Measurements from ENCODE around the gene EPHB1.

The EPHB1 gene

DNA sequence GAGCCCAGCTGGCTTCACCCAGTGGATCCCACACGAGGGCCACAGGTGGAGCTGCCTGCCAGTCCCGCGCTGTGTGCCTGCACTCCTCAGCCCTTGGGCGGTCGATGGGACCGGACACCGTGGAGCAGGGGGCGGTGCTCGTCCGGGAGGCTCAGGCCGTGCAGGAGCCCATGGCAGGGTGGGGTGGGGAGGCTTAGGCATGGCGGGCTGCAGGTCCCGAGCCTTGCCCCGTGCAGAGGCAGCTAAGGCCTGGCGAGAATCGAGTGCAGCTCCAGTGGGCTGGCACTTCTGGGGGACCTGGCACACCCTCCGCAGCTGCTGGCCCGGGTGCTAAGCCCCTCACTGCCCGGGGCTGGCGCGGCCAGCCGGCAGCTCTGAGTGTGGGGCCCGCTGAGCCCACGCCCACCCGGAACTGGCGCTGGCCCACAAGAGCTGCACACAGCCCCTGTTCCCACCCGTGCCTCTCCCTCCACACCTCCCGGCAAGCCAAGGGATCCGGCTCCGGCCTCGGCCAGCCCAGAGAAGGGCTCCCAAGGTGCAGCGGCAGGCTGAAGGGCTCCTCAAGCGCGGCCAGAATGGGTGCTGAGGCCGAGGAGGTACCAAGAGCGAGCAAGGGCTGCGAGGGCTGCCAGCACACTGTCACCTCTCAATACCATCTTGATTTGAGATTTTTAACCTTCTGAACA lies 121.4 kb downstream of the EPHB1 start:
- DNase-seq, result no peak

DNA sequence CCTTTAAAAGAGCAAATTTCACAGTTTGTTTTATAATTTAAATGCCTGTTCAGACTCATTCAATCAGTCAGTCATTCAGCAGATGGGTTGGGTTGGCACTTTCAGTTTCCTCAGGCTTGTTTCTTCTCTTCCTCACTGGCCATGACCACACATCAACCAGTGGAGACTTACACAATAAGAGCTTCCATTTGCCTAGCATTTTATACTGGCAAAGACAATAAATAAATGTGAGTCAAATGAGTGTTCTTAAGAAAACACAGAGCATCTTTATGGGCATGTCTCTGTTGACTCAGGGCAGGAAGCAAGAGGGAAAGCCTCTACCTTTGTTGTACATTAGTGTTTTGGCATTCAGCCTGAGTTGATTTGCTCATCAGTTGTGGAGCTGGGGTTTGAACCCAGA lies 122.6 kb downstream of the EPHB1 start:
- no peak for DNase-seq

DNA sequence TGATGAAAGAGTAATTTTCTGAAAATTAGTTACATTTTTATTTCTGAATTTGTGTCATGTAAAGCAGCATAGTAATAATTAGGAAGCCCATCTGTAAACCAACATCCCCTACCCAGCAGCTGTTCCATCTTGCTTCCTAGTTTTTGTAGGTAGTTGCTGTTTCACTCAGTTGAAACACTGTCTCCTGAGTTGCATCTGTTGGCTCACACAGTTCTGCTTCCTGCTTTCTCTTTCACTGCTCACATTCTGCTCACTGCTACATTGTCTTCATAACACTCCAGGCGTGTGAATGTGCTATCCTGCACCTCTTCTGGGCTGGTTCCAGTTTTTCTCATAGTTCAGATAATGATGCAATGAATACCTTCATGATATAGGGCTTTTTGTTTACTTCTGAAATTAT lies 123.4 kb downstream of the EPHB1 start:
- no peak for DNase-seq

DNA sequence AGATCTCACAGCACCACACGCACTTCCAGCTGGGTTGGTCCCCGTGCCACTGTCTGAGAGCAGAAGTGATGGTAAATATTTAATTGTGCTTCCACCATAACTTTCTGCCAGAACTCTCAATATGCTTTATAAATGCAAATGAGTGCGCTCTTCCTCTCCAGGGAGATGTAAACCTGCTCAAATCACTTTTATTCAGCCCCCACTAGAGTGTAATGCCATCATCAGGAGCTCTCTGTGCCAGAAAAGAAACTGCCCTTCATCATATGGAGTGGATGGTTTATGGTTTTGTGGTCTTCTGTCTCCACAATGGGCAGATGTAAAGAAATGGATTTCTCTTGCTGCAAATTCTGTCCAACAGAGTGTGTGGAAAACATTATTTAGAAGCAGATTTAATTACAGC lies 127.0 kb downstream of the EPHB1 start:
- no peak for DNase-seq

DNA sequence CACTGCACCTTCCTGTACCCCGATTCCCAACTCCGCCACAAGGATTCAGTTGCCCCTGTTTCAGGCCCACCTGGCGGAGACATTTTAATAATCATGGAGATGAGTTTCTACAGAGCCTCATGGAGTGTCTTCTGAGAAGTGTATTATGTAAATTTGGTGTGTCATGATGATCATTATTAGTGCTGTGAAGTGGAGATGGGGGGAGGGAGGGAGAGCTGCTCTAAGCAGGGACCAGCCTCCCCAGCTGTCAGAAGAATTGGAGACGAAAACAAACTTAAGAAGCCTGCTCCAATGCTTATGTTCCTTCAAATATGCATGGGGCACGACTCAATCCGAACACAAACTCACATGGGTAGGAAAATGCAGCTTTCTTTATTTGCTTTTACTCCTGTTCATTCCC lies 127.8 kb downstream of the EPHB1 start:
- DNase-seq, result no peak

DNA sequence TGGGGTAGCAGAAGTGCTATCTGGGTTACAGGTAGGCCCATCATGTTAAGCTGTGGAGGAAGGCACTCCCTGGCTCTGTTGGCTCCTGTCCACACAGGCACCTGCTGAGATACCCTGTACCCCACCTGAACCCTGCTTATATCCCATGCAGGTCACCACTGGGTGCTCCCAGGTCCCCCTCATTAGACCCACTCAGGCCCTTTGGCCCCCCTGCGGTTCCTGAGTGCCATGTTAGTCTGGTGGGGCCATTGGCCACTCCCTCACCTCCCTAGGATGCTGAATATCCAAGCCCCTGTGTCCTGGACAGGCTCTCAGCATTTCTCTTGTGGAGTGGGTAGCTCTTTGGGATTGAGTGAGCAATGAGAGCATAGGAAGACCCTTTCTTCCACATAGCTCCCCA lies 128.2 kb downstream of the EPHB1 start:
- no peak for DNase-seq

DNA sequence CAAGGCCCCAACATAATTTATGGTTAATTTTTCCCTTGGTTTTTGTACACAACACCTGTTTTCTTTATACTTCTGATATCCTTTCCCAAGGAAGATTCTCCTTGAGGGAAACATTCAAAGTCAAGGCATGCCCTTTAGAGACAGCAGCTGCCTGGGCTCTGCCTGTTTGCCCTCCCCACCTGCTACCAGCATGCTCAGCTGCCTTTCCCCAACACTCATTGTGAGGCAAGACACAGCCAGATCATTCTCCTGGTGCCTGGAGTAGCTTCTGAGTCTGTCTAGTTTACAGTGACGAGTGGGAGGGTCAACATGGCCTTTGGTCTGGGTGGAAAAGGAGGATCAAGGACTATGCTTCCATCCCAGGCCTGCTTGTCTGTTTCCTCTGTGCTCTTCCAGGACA lies 132.5 kb downstream of the EPHB1 start:
- no peak for DNase-seq

DNA sequence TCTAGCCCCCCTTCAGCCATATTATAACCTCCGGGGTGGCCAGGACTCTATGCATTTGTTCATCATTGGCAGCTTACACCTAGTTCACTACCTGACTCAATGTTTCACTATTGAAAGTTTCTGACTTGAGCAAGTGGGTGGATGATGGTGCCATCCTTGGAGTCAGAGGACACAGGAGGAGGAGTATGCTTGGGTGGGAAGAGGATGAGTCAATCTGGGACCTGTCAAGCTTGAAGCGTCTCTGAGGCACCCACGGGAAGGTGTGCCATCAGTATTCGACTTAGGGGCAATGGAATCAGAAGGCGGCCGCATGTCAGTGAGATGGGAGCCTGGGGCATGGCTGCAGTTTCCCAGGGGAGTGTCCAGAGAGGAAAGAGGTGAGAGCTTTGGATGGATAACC lies 133.3 kb downstream of the EPHB1 start:
- DNase-seq, result no peak

DNA sequence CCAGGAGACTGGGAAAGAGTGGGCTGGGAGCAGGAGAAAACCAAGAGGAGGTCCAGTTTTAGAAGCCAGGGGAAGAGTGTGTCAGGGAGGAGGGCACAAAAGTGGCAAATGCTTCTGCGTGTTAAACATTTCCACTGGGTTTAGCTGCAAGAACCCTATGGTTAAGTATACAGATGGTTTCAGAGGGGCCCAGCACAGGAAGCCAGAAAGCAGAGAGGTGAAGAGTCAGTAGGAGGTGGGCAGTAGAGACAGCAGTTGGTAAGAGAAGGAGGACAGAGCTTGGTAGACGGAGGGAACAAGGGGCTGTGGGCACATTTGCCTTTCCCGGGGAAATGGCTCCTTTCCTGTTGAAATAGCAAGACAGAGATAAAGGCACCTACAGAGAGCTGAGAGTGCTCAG lies 133.8 kb downstream of the EPHB1 start:
- no peak for DNase-seq

DNA sequence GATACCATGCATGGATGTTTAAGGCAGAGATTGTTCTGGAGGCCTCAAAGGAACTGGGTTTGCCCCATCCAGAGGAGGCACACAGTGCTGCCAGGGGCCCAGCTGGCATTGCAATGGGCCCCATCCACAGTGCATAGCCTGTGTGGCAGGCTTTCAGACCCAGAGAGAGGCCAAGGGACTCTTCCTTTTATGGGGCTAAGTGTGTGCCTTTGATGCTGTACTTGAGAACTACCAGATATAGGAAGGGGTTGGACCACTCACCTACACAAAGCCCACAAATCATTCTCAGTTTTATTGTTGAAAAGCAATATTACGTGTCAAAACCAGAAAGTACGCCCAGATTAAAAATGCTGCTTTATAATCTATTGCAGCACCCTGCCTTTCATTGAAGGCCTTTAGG lies 134.9 kb downstream of the EPHB1 start:
- DNase-seq, result no peak

DNA sequence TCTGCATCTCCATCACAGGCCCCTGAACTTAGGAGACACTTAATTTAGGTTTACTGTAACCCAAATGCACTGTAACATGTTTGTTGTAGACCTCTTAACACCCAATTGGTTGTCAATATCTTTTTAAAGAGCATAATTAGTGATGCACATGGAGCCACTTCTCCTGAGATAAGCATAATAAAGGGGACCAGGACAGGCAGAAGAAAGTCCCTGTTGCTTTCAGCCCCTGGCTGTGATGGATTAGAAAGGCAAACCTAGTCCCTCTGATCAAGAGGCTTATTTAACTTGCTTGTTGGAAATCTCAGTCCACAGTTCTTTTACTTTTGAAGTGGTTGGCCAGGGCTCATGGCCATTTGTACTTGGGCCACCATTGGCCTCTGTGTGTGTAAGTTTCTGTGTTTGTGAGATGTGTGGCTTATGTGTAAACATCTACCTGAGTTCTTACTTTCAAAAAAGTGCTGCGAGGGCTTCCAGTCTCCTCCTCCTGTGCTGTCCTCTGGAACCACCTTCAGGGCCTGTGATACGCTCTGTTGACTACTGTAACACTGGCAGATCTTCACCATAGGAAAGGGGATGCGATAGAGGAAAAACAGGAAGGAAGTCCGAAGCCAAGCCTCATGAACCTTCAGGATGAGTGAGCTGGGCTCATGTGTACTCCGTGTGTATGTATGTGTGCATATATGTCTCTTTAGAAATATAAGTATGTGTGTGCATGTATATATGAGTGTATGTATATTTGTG lies 136.2 kb downstream of the EPHB1 start:
- no peak for DNase-seq

DNA sequence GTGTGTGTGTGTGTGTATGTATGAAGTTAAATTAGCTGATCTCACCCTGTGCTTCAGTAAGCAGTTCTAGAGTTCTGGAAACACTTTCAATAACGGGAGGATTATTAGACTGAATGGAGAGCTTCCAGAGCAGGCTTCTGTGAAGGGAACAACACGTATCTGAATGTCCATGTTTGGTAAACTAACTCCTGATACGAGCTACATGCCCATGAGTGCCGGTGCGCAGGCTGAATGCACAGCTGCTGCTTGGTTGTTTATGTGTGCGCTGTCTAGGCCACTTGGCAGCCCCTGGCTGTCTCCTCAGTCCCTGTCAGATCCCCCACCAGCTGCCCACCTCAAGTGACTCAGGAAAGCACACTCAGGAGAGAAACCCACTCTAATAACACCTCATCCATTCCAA lies 137.0 kb downstream of the EPHB1 start:
- no peak for DNase-seq

DNA sequence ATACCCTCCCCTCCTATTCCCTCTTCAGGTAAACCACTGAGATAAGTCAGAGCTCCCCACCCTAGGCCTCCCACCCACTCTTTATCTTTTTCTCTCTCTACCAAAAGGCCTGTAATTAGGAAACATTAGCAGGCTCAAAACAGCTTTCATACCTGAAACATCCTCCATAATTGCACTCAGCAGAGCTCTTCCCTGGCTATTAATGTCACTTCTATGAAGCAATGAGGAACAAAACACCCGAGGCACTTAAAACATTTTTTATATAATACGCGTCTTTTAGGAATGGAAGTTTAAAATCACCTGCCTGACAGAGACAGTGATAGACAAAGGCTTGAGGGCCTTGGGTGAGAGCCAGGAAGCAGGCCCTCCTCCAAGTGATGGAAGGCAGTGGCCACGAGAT lies 138.9 kb downstream of the EPHB1 start:
- no peak for DNase-seq

DNA sequence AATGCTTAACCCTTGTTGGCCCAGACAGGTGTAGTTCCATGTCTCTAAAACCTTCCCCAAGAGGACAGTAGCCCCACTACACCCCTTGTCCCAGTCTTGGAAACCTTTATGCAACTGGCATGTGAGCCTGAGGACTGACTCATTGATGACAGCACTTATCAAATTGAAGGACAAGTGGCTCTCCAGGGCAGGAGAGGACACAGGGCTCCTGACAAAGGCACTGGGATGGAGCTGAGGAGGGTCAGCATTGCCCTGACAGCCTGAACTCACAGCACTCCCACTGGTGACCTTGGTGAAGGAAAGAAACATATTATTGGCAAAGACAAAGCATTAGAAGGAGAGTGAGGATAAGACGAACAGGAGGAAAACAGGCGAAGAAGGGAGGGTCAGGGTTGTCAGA lies 139.9 kb downstream of the EPHB1 start:
- no peak for DNase-seq

DNA sequence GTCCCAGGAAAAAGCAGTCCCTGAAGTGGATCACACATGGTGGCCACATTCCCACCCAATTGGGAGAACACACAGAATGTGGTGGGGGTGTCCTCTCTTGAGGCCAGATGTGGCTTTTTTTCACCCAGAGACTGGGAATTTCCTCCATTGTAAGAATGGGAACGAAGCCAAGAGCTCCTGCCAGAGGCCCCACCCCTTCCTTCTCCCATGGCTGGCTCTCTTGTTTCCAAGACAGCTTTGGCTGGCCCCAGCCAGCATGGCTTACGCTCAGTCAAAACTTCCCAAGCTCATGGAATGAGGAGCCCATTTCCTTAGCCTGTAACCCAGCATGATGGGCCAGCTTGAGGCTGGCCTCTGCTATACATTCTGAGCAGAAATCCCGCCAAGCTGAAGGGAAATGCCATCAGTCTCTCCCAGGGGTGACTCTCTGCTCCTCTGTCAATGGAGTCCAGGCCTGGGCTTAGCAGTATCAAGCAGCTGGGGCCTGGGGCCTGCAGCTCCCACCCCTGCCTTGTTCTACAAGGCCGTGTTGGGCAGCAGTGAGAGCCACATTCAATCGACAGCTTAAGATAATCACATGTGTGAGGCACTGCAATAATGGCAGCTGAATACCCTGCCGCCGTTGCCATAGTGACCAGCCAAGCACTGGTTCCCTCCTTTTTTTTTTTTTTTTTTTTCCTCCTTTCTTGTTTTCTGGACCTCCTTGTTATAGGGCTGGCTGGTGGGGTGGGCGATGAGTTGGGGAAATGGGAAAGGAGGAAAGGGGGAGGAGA lies 142.4 kb downstream of the EPHB1 start:
- DNase-seq, result no peak

DNA sequence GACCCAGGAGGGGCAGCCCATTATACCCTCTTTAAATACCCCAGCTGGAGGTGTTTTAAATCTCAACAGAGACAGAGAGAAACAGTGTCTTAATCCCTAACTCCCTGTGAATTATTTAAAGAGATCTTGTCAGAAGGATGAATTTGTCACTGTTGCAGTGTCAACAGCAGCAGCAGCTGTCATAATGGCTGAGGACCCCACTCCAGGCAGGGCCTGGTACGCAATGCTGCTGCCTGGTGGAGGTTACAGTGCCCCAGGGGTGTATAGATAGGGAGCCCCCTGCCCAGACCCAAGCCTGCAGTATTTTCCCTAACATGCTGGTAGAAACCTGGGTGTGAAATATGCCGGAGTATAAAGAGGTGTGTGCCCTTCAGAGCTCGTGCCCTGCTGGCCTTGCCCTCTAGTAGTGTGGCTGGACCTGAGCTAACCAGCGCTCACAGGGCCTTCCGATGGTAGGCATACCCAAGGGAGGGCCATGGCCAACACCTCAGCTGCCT lies 143.0 kb downstream of the EPHB1 start:
- DNase-seq, result no peak

DNA sequence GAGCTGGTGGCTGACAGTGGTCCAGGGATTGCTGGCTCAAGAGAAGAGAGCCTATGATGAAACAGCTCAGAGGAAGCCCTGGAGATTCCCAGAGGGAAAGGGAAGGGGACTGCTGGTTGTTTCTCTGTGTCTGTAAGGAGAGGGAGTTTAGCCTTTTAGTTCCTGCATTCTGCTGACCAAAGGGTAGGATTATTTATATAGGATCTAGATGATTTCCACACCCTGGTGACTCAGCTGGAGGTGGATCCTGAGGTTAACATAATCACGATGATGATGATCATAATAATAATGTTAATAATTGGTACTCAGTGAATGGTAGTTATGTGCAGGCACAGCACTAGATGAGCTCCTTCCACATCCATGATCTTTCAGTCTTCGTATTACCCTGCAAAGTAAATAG lies 144.9 kb downstream of the EPHB1 start:
- DNase-seq, result no peak

DNA sequence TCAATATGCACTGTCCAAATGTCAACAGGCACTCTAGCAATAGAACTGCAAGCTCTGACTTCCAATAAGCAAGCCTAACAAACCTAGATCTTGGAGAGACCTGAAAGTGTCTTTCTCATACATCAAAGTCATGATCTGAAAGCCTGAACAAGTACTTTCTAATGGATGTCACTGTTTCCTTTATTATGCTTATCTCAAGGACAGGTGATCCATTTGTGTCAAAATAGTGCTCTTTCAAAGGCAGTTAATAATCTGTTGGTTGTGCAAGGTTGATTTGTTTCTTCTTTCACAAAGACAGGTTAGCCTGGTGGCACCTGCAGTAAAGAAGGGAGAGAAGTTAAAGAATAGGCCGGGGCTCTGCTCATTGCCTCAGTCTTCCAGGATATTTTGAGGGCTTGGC lies 146.8 kb downstream of the EPHB1 start:
- no peak for DNase-seq

DNA sequence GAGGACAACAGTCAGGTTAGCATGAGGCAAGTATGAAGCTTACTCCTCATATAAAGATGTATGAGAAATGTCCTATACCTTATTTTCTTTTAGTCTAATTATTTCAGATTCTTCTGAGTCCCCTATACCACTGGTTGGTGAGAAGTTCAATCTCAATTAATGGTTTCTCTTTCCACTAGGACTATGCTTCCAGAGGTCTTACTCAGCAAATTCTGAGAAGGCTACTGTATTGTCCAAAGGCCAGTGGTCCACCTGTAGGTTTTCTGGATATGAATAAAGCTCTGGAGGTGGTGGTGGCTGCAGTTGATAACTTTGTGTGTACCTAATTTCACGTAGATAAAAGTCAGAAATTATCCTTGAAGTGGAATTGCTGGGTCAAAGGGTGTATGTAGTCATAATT lies 149.4 kb downstream of the EPHB1 start:
- no peak for DNase-seq

DNA sequence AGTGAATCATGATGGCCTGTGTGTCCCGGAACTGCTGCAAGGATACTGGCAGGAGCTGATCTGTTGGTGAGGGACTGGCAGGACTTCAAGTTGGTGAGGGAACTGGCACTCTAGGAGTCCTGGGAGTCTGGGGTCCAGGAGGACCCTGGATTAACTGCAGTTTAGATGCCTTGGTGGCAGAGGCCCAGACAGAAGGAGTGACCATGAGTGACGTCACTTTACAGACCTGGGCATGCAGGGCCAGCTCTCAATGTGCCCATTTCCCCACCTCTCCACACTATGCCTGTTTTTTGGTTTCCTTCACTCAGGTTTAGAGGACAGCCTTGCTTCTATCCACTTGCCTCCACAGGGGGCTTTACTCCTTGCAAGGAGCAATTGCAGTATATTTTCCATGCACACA lies 154.1 kb downstream of the EPHB1 start:
- DNase-seq, result no peak

DNA sequence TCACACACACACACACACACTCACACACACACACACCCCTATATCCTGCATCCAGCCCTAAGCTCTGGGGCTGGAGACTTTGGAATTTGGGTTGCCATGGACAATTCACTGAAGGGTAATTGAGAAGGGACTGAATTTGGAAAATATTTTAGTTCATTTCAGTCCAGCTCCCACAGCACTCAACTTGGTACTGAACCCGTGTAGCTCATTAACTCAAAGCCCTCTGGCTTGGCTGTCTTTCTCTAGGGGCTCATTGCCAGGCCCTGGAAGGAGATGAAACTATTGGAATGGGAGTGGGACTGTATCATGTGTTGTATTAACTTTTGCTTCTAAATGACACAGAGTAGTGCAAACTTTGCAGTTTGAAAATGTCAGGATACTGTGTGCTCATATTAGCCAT lies 157.3 kb downstream of the EPHB1 start:
- no peak for DNase-seq

DNA sequence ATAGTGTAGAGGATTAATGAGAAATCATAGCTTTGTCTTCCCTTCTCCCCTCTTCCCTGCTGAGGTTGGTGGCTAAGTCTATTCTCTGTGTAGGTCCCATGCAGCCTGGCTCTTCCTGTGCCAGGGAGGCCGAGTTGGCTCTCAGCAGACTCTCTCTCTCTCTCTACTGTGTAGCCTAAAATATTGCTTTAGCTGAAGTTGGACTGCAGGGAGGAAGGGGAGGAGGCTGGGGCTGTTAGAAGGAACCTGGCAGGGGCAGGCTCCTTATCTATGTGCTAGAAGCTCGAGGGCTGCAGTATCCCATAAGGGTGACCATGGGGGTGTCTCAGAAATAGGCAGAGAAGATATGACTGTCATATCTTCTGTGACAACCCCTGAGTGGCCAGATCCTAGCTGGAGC lies 160.8 kb downstream of the EPHB1 start:
- no peak for DNase-seq

DNA sequence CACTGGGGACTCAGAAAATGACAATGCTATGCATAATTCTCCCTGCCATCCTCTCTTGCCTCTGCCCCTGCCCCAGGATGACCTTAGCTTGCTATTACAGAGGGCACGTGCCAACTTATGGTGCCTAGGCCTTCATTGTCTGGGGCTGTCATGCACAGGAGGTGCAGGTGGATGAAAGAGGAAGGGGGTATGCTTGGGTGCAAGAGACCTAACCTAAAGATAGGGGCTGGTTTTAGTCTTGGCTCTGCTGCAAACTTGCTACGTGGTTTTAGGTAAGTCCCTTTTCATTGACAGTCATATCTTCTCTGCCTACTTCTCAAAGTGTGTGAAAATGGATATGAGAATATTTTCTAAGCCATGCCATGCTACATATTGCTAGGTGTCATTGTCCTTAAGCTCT lies 161.3 kb downstream of the EPHB1 start:
- no peak for DNase-seq

DNA sequence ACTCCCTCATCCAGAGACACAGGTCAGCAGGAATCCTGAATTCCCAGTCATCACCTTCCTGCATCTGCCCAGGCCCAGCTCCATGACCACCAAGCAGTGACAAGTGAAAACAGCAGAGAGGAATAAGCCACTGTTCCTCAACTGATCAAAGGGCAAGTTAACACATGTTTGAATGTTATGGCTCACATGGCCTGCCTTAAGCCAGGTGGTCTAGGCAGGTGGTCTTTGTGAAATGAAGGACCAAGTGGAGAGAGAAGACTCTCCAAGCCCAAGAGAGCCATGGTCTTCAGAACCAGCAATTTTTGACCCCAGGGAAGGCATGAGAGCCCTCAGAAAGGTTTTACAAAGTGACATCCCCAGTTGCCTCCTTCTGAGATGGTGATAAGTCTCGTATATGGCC lies 161.8 kb downstream of the EPHB1 start:
- DNase-seq, result no peak
